ENCODE measurements around the gene PRTFDC1. TPM values are rescaled to one million over a fixed set of nuclear protein-coding genes. Genes with fewer than 3 reads are reported as not detected.
"Not testable (repeated sequence)": the region's sequence is repeated elsewhere in the genome, so short reads cannot be mapped to it uniquely, and the experiment has no call there.

The PRTFDC1 gene
- total and polyA plus RNA-seq, 2 donors (not counting 1 experiment from before 2014, with no cell fraction given): 26.9 to 32.7 TPM

DNA sequence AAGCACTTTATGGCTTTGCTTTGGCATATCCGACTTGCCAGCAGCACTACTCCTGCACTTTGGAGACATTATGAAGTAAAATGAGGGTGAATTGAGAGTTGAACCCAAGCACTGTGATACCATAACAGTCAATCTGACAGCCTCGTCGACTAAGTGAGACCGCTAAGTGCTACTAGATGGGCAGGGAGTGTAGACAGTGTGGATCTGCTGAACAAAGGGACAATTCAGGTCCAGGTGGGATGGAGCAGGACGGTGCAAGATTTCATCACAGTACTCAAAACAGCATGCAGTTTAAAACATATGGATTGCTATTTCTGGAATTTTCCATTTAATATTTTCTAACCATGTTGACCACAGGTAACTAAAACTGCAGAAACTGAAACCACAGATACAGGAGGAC, 20.8 kb upstream of the PRTFDC1 start:
- DNase-seq (ENCODE audit: low read depth in 2 of 2): no peak
- no peaks in the 10 kb centered on the region for H3K4me1 ChIP-seq (ENCODE audit: control insufficient read depth, extremely low read depth, insufficient read depth, low read length)
- no peak overlapping the region for H3K27ac ChIP-seq (ENCODE audit: insufficient read depth, low read length)
- H3K9me3 ChIP-seq (ENCODE audit: control insufficient read depth, insufficient read depth, low read depth, low read length): no peaks in the 10 kb centered on the region
- TF ChIP-seq, protein P1, sequence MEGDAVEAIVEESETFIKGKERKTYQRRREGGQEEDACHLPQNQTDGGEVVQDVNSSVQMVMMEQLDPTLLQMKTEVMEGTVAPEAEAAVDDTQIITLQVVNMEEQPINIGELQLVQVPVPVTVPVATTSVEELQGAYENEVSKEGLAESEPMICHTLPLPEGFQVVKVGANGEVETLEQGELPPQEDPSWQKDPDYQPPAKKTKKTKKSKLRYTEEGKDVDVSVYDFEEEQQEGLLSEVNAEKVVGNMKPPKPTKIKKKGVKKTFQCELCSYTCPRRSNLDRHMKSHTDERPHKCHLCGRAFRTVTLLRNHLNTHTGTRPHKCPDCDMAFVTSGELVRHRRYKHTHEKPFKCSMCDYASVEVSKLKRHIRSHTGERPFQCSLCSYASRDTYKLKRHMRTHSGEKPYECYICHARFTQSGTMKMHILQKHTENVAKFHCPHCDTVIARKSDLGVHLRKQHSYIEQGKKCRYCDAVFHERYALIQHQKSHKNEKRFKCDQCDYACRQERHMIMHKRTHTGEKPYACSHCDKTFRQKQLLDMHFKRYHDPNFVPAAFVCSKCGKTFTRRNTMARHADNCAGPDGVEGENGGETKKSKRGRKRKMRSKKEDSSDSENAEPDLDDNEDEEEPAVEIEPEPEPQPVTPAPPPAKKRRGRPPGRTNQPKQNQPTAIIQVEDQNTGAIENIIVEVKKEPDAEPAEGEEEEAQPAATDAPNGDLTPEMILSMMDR (conservative IDR thresholded peaks at IDR 0.05 in 1 of 2, IDR thresholded peaks at IDR 0.05 in 1 of 2; ENCODE audit: low read depth in 1 of 2, low read length in 2 of 2): no peak
- TF ChIP-seq EZH2 (IDR thresholded peaks at IDR 0.05; ENCODE audit: low read length, missing control alignments): no peak
- no peaks in the 10 kb centered on the region for H3K36me3 ChIP-seq (ENCODE audit: control insufficient read depth, insufficient read depth, low read length)
- H4K20me1 ChIP-seq (ENCODE audit: control insufficient read depth, extremely low read depth, insufficient read depth, low read length): no peaks in the 10 kb centered on the region
- no peak overlapping the region for H2AFZ ChIP-seq (ENCODE audit: low read length)
- no peaks in the 10 kb centered on the region for H3K79me2 ChIP-seq (ENCODE audit: control insufficient read depth, insufficient read depth, low read length)
- no peak overlapping the region for H3K9ac ChIP-seq (ENCODE audit: insufficient read depth, low read length)
- H3K27me3 ChIP-seq (ENCODE audit: control insufficient read depth, insufficient read depth, low read length): no peaks in the 10 kb centered on the region
- H3K4me3 ChIP-seq (replicated peaks in 1 of 4; ENCODE audit: control extremely low read depth in 1 of 4, insufficient read depth in 1 of 4, low read depth in 3 of 4, low read length in 4 of 4): no peak overlapping the region
- no peak overlapping the region for H3K4me2 ChIP-seq (ENCODE audit: extremely low read depth, insufficient read depth, low read length)

DNA sequence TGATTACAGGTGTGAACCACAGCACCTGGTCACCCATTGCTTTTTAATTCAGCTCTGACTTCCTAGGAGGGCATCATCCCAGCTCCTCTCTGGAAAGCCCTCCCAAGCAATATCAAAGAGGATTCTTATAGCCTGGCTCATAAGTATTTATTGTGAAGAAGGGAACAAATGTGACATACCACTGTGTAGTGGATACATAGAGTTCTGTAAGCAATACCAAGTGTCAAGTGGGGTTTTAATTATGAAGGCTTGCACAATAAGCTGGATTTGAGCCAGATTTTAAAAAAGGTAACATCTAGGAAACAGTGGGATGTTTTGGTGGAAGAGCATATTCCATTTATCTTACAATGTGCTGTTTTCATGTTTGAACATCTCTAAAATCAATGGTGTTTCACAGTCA, 19.0 kb upstream of the PRTFDC1 start:
- no peaks in the 10 kb centered on the region for H3K36me3 ChIP-seq (ENCODE audit: control insufficient read depth, insufficient read depth, low read length)
- no peaks in the 10 kb centered on the region for H4K20me1 ChIP-seq (ENCODE audit: control insufficient read depth, extremely low read depth, insufficient read depth, low read length)
- no peak overlapping the region for H2AFZ ChIP-seq (ENCODE audit: low read length)
- H3K4me1 ChIP-seq (ENCODE audit: control insufficient read depth, extremely low read depth, insufficient read depth, low read length): no peaks in the 10 kb centered on the region
- H3K4me2 ChIP-seq (ENCODE audit: extremely low read depth, insufficient read depth, low read length): no peak overlapping the region
- TF ChIP-seq, protein P1 (conservative IDR thresholded peaks at IDR 0.05 in 1 of 2, IDR thresholded peaks at IDR 0.05 in 1 of 2; ENCODE audit: low read depth in 1 of 2, low read length in 2 of 2): no peak
- TF ChIP-seq EZH2 (IDR thresholded peaks at IDR 0.05; ENCODE audit: low read length, missing control alignments): no peak
- no peak overlapping the region for H3K27ac ChIP-seq (ENCODE audit: insufficient read depth, low read length)
- H3K4me3 ChIP-seq (replicated peaks in 1 of 4; ENCODE audit: control extremely low read depth in 1 of 4, insufficient read depth in 1 of 4, low read depth in 3 of 4, low read length in 4 of 4): no peak overlapping the region
- H3K9me3 ChIP-seq (ENCODE audit: control insufficient read depth, insufficient read depth, low read depth, low read length): no peaks in the 10 kb centered on the region
- DNase-seq (ENCODE audit: low read depth in 2 of 2): no peak
- no peak overlapping the region for H3K9ac ChIP-seq (ENCODE audit: insufficient read depth, low read length)
- no peaks in the 10 kb centered on the region for H3K27me3 ChIP-seq (ENCODE audit: control insufficient read depth, insufficient read depth, low read length)
- H3K79me2 ChIP-seq (ENCODE audit: control insufficient read depth, insufficient read depth, low read length): no peaks in the 10 kb centered on the region

DNA sequence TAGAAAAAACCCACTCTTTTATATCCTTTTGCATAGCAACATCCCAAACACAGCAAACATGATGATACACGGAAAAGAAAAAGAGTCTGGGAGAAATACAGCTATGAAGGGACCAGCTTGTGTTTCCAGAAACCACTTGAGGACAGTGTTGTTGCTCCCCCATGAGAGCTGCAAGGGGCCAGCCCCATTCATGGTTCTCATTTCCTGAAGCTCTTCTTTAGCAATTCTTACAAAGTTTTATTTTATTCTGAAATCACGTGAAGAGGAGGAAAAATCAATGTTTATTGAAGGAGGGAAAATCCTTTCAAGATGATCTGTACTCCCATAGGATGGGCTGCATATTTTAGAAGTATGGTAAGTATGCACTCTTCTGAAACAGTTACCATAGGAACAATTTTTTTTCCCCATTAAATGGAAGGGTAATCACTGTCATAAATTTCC, 17.5 kb upstream of the PRTFDC1 start:
- Histone ChIP-seq H3K9me3 (ENCODE audit: control insufficient read depth, insufficient read depth, low read depth, low read length) (no peaks in the 10 kb centered on the region), H3K4me1 (ENCODE audit: control insufficient read depth, extremely low read depth, insufficient read depth, low read length) (no peaks in the 10 kb centered on the region), H3K9ac (ENCODE audit: insufficient read depth, low read length) (no peak overlapping the region), H3K27me3 (ENCODE audit: control insufficient read depth, insufficient read depth, low read length) (no peaks in the 10 kb centered on the region), H3K79me2 (ENCODE audit: control insufficient read depth, insufficient read depth, low read length) (no peaks in the 10 kb centered on the region), H4K20me1 (ENCODE audit: control insufficient read depth, extremely low read depth, insufficient read depth, low read length) (no peaks in the 10 kb centered on the region), H3K4me2 (ENCODE audit: extremely low read depth, insufficient read depth, low read length) (no peak overlapping the region), H2AFZ (ENCODE audit: low read length) (no peak overlapping the region), H3K36me3 (ENCODE audit: control insufficient read depth, insufficient read depth, low read length) (no peaks in the 10 kb centered on the region), H3K27ac (ENCODE audit: insufficient read depth, low read length) (no peak overlapping the region), H3K4me3 (replicated peaks in 1 of 4; ENCODE audit: control extremely low read depth in 1 of 4, insufficient read depth in 1 of 4, low read depth in 3 of 4, low read length in 4 of 4) (no peak overlapping the region)
- TF ChIP-seq EZH2 (IDR thresholded peaks at IDR 0.05; ENCODE audit: low read length, missing control alignments): no peak
- TF ChIP-seq, protein P1 (conservative IDR thresholded peaks at IDR 0.05 in 1 of 2, IDR thresholded peaks at IDR 0.05 in 1 of 2; ENCODE audit: low read depth in 1 of 2, low read length in 2 of 2): no peak
- DNase-seq (ENCODE audit: low read depth in 2 of 2): no peak

DNA sequence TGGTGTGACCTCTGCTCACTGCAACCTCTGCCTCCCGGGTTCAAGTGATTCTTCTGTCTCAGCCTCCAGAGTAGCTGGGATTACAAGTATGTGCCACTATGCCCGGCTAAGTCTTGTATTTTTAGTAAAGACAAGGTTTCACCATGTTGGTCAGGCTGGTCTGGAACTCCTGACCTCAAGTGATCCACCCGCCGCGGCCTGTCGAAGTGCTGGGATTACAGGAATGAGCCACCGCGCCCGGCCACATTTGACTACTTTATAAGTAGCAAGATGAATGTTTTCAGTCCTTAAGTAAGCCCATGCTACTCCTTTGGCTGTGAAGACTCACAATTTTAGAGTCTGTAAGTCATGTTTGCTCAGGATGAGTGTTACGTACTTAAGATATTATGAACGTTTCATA, 16.5 kb upstream of the PRTFDC1 start:
- not testable (repeated sequence) for H3K4me3 ChIP-seq (replicated peaks in 1 of 4; ENCODE audit: control extremely low read depth in 1 of 4, insufficient read depth in 1 of 4, low read depth in 3 of 4, low read length in 4 of 4); H3K4me2 ChIP-seq (ENCODE audit: extremely low read depth, insufficient read depth, low read length); H3K36me3 ChIP-seq (ENCODE audit: control insufficient read depth, insufficient read depth, low read length); DNase-seq (ENCODE audit: low read depth in 2 of 2); H3K9me3 ChIP-seq (ENCODE audit: control insufficient read depth, insufficient read depth, low read depth, low read length); H2AFZ ChIP-seq (ENCODE audit: low read length); H3K9ac ChIP-seq (ENCODE audit: insufficient read depth, low read length); H3K4me1 ChIP-seq (ENCODE audit: control insufficient read depth, extremely low read depth, insufficient read depth, low read length); H4K20me1 ChIP-seq (ENCODE audit: control insufficient read depth, extremely low read depth, insufficient read depth, low read length); H3K27ac ChIP-seq (ENCODE audit: insufficient read depth, low read length); H3K79me2 ChIP-seq (ENCODE audit: control insufficient read depth, insufficient read depth, low read length); H3K27me3 ChIP-seq (ENCODE audit: control insufficient read depth, insufficient read depth, low read length)
